B cell (primary cell): ENCODE data around the gene TMEM233.

Source experiments
- EZH2 ChIP-seq: IDR thresholded peaks from 2 replicates; pipeline ENCODE4 v1.6.1; 2012; ENCODE audit warnings: borderline replicate concordance, low read depth, mild to moderate bottlenecking, moderate library complexity, low read length; ENCODE audit not compliant: insufficient read depth, poor library complexity, severe bottlenecking
- TF ChIP-seq, protein P1 (sequence below): fragments of 200-600 bp; IDR thresholded peaks from one replicate; pipeline ENCODE4 v1.8.0; 2022; ENCODE audit warnings: antibody characterized with exemption, mild to moderate bottlenecking

DNA sequence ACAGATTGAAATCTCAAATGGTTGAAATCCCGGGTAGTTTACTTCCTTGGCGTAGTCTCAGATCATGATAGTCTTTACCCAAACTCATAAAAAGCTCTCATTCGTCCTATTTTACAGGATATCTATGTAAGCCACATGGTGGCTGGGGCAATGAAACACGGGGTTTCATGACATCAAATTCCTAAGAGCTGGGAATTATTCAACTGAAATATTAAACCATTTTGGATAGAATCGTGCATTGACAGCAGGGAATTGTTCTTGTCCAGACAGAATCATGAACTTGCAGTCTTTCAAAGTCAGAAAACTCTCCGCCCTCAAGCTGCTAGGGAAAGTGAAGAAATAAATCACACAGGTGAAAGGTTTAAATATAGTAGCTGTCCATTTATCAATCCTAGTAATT lies 41.2 kb downstream of the TMEM233 start:
- no peak for TF ChIP-seq EZH2
- TF ChIP-seq, protein P1, sequence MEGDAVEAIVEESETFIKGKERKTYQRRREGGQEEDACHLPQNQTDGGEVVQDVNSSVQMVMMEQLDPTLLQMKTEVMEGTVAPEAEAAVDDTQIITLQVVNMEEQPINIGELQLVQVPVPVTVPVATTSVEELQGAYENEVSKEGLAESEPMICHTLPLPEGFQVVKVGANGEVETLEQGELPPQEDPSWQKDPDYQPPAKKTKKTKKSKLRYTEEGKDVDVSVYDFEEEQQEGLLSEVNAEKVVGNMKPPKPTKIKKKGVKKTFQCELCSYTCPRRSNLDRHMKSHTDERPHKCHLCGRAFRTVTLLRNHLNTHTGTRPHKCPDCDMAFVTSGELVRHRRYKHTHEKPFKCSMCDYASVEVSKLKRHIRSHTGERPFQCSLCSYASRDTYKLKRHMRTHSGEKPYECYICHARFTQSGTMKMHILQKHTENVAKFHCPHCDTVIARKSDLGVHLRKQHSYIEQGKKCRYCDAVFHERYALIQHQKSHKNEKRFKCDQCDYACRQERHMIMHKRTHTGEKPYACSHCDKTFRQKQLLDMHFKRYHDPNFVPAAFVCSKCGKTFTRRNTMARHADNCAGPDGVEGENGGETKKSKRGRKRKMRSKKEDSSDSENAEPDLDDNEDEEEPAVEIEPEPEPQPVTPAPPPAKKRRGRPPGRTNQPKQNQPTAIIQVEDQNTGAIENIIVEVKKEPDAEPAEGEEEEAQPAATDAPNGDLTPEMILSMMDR: no peak
